GM23248 (cell line): ENCODE results near the gene SPEF2. TPM values are rescaled to one million over a fixed set of nuclear protein-coding genes. Genes with fewer than 3 reads are reported as not detected.

ENCODE experiments used
- DNase-seq: peaks from one replicate; pipeline ENCODE4 v3.0.0-alpha.2; 2015
- H2AFZ ChIP-seq: fragments of 200-600 bp; sonication (generic); 2 replicates; pipeline ENCODE4 v1.6.1; 2016; ENCODE audit warnings: antibody characterized with exemption
- H3F3A ChIP-seq: fragments of 200-600 bp; sonication (generic); 2 replicates; pipeline ENCODE4 v1.6.1; 2016; ENCODE audit warnings: mild to moderate bottlenecking, antibody characterized with exemption, mixed run types; ENCODE audit not compliant: insufficient read depth
- H3K27ac ChIP-seq: fragments of 200-600 bp; sonication (generic); 2 replicates; pipeline ENCODE4 v1.5.1; 2016; ENCODE audit warnings: mild to moderate bottlenecking
- H3K27me3 ChIP-seq: fragments of 200-600 bp; sonication (generic); replicated peaks from 2 replicates; pipeline ENCODE4 v1.6.1; 2016; ENCODE audit warnings: mild to moderate bottlenecking; ENCODE audit not compliant: insufficient read depth
- H3K36me3 ChIP-seq: fragments of 200-600 bp; sonication (generic); 2 replicates; pipeline ENCODE4 v1.6.1; 2016; ENCODE audit warnings: low read depth, mild to moderate bottlenecking
- H3K4me1 ChIP-seq: fragments of 200-600 bp; sonication (generic); 2 replicates; pipeline ENCODE4 v1.6.1; 2016; ENCODE audit warnings: mild to moderate bottlenecking; ENCODE audit not compliant: insufficient read depth
- H3K4me2 ChIP-seq: fragments of 200-600 bp; sonication (generic); one replicate; pipeline ENCODE4 v1.6.1; 2016; ENCODE audit warnings: mild to moderate bottlenecking; ENCODE audit not compliant: unreplicated experiment
- H3K4me3 ChIP-seq: fragments of 200-600 bp; sonication (generic); 2 replicates; pipeline ENCODE4 v1.5.1; 2016; ENCODE audit warnings: mild to moderate bottlenecking
- H3K79me2 ChIP-seq: fragments of 200-600 bp; sonication (generic); 2 replicates; pipeline ENCODE4 v1.6.1; 2016; ENCODE audit warnings: mild to moderate bottlenecking; ENCODE audit not compliant: insufficient read depth
- H3K9ac ChIP-seq: fragments of 200-600 bp; sonication (generic); 2 replicates; pipeline ENCODE4 v1.6.1; 2016; ENCODE audit warnings: mild to moderate bottlenecking
- H3K9me2 ChIP-seq: fragments of 200-600 bp; sonication (generic); 2 replicates; pipeline ENCODE4 v1.6.1; 2016; ENCODE audit warnings: mixed run types, mild to moderate bottlenecking, moderate library complexity; ENCODE audit not compliant: insufficient read depth
- H3K9me3 ChIP-seq: fragments of 200-600 bp; sonication (generic); one replicate; pipeline ENCODE4 v1.6.1; 2017; ENCODE audit warnings: low read depth
- H4K20me1 ChIP-seq: fragments of 200-600 bp; sonication (generic); 2 replicates; pipeline ENCODE4 v1.6.0; 2016; ENCODE audit not compliant: insufficient read depth
- EZH2 ChIP-seq: fragments of 200-600 bp; sonication (generic); IDR thresholded peaks from 2 replicates; pipeline ENCODE4 v1.6.1; 2018; ENCODE audit warnings: antibody characterized with exemption, mild to moderate bottlenecking; ENCODE audit not compliant: insufficient read depth, poor library complexity, severe bottlenecking
- EZH2phosphoT487 ChIP-seq: fragments of 200-600 bp; sonication (generic); IDR thresholded peaks from 2 replicates; pipeline ENCODE4 v1.6.1; 2018; ENCODE audit warnings: antibody characterized with exemption, moderate library complexity, mild to moderate bottlenecking, low read depth; ENCODE audit not compliant: insufficient read depth
- WGBS, 2 experiments: methylation state at CpG; one replicate each; pipeline ENCODE4 v1.1.6; 2015 to 2017; ENCODE audit warnings: low lambda C conversion rate in 2 of 2, low coverage in 1 of 2; ENCODE audit errors: missing lambda C conversion rate in 2 of 2; 5-methylcytosine and 5-hydroxymethylcytosine counted together
- in situ Hi-C: fragments of 300-500 bp; cut with MboI; formaldehyde crosslinking; loops from 2 replicates; pipeline ENCODE4 v1.15.0; 2020
- polyA plus RNA-seq: library from polyadenylated mRNA; unstranded; fragments of >200 nt; fragmentation: Nextera tagmentation; extraction: Ambion mirVana; gene quantifications from 2 replicates; pipeline ENCODE4 v1.2.1, GENCODE V29; 2016
- total RNA-seq: library from RNA; depleted of rRNA; stranded (reverse); fragments of >200 nt; shearing (Covaris generic); gene quantifications from 2 replicates; pipeline ENCODE4 v1.2.3, GENCODE V29; 2014

Gene SPEF2
- total and polyA plus RNA-seq, 2 experiments from 2014 or later: 5.3 to 6.7 TPM

DNA sequence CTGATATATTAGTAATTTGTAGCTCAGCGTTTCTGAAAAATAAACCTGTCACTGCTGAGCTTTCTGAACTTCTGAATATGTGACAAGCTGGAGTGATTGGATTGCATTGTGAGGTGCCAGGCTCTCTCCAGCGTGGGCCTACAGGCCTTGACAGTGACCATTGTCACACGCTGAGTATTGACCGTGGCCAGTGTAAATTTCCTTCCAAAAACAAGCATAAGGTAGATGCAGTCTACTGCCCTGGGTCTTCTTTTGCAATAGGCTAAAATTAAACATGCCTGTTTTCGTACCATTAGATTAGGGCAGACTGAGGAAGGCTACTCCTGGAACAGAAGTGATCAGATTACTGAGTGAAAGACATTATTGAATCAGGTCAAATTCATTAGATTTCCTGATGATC lies 60.2 kb downstream of the SPEF2 start:
- in situ Hi-C loops: no loop called here

DNA sequence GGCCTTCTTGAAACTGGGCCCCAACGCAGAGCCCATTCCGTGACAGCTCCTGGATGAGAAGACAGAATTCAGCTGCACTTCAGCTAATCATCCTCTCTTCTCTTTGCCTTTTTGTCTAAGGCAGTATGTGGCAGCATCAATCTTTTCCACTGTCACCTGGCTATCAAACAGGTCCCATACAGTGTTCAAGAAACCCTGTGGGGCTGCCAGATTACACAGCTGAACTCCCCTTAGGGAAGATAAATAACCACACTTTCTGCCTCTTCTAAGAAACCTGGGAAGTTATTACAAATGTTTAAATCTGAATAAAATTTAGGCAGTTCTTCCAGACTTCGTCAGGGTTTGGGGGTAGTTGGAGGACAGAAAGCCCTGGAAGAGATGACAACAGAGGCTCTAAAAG lies 61.0 kb downstream of the SPEF2 start:
- no peaks in the 10 kb centered on the region for H3K4me1 ChIP-seq
- H3K36me3 ChIP-seq: no peaks in the 10 kb centered on the region
- H3K79me2 ChIP-seq: no peaks in the 10 kb centered on the region
- no peaks in the 10 kb centered on the region for H3K9me2 ChIP-seq
- TF ChIP-seq EZH2phosphoT487 (no peak), EZH2 (no peak)
- no peaks in the 10 kb centered on the region for H3K9me3 ChIP-seq
- no peak overlapping the region for H3K4me3 ChIP-seq
- 29 to 41% methylated on average over 3 of the region's 3 CpGs for WGBS, 2 experiments
- no peaks in the 10 kb centered on the region for H4K20me1 ChIP-seq
- in situ Hi-C loops: no loop called here
- no peak overlapping the region for H3K4me2 ChIP-seq
- DNase-seq: no peak
- H2AFZ ChIP-seq: no peak overlapping the region
- H3F3A ChIP-seq: no peaks in the 10 kb centered on the region
- no peak overlapping the region for H3K27ac ChIP-seq
- H3K9ac ChIP-seq: no peak overlapping the region
- no peaks in the 10 kb centered on the region for H3K27me3 ChIP-seq

More for the DNA sequence above, 60.2 kb downstream of the SPEF2 start:
- Histone ChIP-seq H3K4me3 (no peak overlapping the region), H3K27ac (no peak overlapping the region), H3F3A (no peaks in the 10 kb centered on the region), H4K20me1 (no peaks in the 10 kb centered on the region), H3K4me2 (no peak overlapping the region), H3K79me2 (no peaks in the 10 kb centered on the region), H3K27me3 (no peaks in the 10 kb centered on the region), H3K9ac (no peak overlapping the region), H3K9me3 (no peaks in the 10 kb centered on the region), H3K4me1 (no peaks in the 10 kb centered on the region), H3K9me2 (no peaks in the 10 kb centered on the region), H3K36me3 (no peaks in the 10 kb centered on the region), H2AFZ (no peak overlapping the region)
- TF ChIP-seq EZH2phosphoT487 (no peak), EZH2 (no peak)
- DNase-seq: no peak
- WGBS, 2 experiments: 93 to 95% methylated on average over 5 of the region's 5 CpGs

DNA sequence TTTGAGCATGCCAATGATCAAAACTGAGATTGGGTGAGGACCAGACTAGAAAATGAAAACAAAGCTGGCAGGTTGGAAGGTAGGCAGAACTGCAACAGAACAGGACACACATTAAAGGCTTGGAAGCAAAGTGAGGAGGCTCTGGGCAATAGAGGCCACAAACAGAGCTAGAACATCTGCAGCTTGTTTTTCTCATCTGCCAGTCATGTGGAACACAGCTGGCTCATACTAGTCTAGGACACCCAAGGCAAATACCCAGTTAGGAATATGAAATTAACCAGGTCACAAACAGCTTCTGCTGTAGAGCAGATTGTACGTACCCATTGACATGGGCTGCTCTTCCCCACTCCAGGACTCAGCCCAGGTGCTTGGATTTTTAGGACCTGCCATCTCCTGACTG lies 61.7 kb downstream of the SPEF2 start:
- H3F3A ChIP-seq: no peaks in the 10 kb centered on the region
- no peak overlapping the region for H3K9ac ChIP-seq
- no peaks in the 10 kb centered on the region for H3K9me2 ChIP-seq
- no peak overlapping the region for H3K4me2 ChIP-seq
- no peaks in the 10 kb centered on the region for H3K9me3 ChIP-seq
- no peaks in the 10 kb centered on the region for H3K36me3 ChIP-seq
- no peak overlapping the region for H2AFZ ChIP-seq
- H3K4me3 ChIP-seq: no peak overlapping the region
- H4K20me1 ChIP-seq: no peaks in the 10 kb centered on the region
- no peak for TF ChIP-seq EZH2
- no peak for TF ChIP-seq EZH2phosphoT487
- in situ Hi-C loops: no loop called here
- WGBS, 2 experiments: 50 to 64% methylated on average over 1 of the region's 1 CpG
- no peak overlapping the region for H3K27ac ChIP-seq
- no peak for DNase-seq
- H3K79me2 ChIP-seq: no peaks in the 10 kb centered on the region
- H3K27me3 ChIP-seq: no peaks in the 10 kb centered on the region
- no peaks in the 10 kb centered on the region for H3K4me1 ChIP-seq

DNA sequence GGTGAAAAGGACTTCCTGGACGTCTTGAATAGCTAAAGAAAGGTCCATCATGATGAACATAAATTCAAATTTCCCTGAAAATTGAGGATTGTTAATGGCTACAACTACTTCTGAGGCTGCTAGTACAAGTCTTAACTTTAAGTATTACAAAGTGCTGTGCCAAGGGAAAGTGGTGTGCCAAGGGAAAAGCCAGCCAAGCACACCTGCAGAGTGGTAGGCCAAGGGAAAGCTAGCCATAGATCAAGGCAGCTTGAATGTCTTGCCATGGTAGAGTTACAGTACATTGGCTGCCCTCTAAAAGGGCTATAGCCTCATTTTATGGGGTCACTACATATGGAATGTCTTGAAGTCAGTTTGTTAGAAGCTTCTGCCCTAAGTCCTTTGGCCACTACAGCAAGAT lies 64.2 kb downstream of the SPEF2 start:
- in situ Hi-C loops: no loop called here
- H3K9me3 ChIP-seq: no peaks in the 10 kb centered on the region
- H3K36me3 ChIP-seq: no peaks in the 10 kb centered on the region
- H2AFZ ChIP-seq: no peak overlapping the region
- no peak overlapping the region for H3K4me3 ChIP-seq
- DNase-seq: no peak
- no peaks in the 10 kb centered on the region for H3K79me2 ChIP-seq
- no peaks in the 10 kb centered on the region for H3F3A ChIP-seq
- H3K27me3 ChIP-seq: no peaks in the 10 kb centered on the region
- no peak overlapping the region for H3K27ac ChIP-seq
- no peaks in the 10 kb centered on the region for H3K4me1 ChIP-seq
- WGBS, 2 experiments: 52 to 67% methylated on average over 1 of the region's 1 CpG
- no peak overlapping the region for H3K4me2 ChIP-seq
- no peaks in the 10 kb centered on the region for H3K9me2 ChIP-seq
- no peaks in the 10 kb centered on the region for H4K20me1 ChIP-seq
- H3K9ac ChIP-seq: no peak overlapping the region
- TF ChIP-seq EZH2phosphoT487 (no peak), EZH2 (no peak)

DNA sequence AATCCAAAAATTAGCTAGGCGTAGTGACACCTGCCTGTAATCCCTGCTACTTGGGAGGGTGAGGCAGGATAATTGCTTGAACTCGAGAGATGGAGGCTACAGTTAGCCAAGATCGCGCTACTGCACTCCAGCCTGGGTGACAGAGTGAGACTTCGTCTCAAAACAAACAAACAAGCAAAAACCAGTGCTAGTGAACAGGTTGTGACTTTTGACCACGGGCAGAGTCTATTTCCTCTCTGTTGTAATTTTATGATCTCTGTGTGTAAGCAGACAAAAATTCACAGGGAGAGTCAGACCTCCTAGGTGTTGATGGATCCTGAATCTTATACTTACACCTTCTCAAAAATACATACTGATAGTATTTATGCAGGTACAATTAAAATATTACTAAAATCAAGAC lies 65.8 kb downstream of the SPEF2 start:
- Histone ChIP-seq H3K27ac (no peak overlapping the region), H3F3A (no peaks in the 10 kb centered on the region), H4K20me1 (no peaks in the 10 kb centered on the region), H3K4me3 (no peak overlapping the region), H3K9ac (no peak overlapping the region), H3K4me2 (no peak overlapping the region), H3K27me3 (no peaks in the 10 kb centered on the region), H3K36me3 (no peaks in the 10 kb centered on the region), H3K9me2 (no peaks in the 10 kb centered on the region), H3K4me1 (no peaks in the 10 kb centered on the region), H3K79me2 (no peaks in the 10 kb centered on the region), H3K9me3 (no peaks in the 10 kb centered on the region), H2AFZ (no peak overlapping the region)
- WGBS, 2 experiments: 97% methylated on average over 6 of the region's 6 CpGs
- DNase-seq: no peak
- no peak for TF ChIP-seq EZH2
- TF ChIP-seq EZH2phosphoT487: no peak
- in situ Hi-C loops: no loop called here
